NCI-H1417 treated with DMSO at 0.1 percent for 48 hours (cell line): Measurements from ENCODE around the gene RSPRY1.
"Not testable (repeated sequence)": the region's sequence is repeated elsewhere in the genome, so short reads cannot be mapped to it uniquely, and the experiment has no call there.

Experiments
- DNase-seq: peaks from one replicate; lab custom pipeline; 2025; lab: John Stamatoyannopoulos, UW

RSPRY1 gene

DNA sequence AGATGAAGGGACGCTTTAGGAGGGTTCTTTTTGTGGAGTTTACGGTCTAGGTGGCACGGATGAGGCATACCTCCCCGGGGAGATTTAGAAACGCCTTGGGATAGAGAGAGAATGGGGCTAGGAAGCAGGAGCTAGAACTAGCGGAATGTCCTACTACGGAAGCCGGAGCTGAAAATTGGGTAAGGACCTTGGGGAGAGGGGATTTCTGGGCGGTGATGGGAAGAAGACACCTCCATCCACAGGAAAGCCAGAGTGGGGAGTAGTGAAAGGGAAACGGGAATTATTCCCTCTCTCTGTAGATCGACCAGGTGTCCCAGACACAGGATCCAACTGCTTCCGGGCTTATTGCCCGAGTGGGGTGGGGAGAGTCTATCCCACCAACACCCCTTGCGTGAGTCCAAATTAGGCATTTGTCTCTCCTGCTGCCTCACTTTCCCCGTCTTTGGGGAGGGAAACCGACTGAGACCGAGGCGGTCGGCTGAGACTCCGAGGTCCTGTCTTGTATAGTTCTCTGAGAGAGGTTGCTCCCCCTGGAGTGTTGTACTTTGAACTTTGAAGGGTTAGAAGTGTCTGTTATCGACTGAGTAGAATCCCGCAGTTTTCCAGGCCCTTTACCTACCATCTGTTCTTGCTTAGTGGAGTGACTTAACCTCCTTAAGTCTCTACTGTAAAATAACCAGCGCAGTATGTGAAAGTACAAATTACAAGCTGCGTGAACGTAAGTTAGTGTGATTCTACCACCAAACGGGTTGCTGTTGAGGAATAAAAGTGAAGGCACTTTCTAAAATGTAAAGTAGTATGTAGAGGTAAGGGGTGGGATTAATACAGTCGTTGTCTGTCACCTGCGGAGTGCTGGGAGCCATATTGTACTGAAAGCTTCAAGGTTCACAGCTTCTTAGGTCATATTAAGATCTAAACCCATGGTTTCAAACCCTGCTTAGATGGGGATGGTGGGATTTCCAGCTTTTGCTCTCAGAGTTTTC, 1.0 kb downstream of the RSPRY1 start:
- no peak for DNase-seq

DNA sequence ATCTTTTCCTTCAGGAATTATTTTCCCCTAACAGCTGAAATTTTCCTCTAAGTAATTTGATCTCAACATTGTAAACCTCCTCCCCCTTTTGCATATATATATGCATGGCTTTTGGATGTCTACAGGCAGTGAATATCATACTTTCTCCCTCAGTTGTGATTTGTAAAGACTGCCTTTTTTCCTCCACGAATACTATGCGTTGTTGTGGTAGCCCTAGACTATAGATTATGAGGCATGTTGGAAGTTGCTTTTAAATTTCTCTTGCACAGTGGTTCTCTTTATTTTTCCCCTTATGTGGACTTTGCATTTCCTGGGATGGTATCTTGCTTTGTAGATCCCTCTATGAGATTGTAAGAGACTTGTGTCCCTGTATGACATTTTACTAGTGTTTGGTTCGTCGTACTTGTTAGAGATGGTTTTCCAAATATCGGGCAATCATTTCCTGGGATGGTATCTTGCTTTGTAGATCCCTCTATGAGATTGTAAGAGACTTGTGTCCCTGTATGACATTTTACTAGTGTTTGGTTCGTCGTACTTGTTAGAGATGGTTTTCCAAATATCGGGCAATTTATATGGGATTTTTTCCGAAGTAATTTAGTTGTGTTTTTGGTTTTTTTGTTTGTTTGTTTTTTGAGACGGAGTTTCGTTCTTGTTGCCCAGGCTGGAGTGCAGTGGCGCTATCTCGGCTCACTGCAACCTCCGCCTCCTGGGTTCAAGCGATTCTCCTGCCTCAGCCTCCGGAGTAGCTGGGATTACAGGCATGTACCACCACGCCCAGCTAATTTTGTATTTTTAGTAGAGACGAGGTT, 2.0 kb downstream of the RSPRY1 start:
- not testable (repeated sequence) for DNase-seq

DNA sequence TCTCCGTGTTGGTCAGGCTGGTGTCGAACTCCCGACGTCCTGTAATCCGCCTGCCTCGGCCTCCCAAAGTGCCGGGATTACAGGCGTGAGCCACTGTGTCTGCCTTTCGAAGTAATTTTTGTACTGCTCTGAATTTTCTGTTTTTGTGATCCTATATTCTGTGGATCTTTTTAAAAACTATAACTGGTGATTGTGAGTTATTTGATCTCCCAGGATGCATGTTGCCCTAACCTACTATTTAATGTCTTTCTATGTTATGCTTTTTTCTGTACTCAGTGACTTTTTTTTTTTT, 2.5 kb downstream of the RSPRY1 start:
- no peak for DNase-seq

DNA sequence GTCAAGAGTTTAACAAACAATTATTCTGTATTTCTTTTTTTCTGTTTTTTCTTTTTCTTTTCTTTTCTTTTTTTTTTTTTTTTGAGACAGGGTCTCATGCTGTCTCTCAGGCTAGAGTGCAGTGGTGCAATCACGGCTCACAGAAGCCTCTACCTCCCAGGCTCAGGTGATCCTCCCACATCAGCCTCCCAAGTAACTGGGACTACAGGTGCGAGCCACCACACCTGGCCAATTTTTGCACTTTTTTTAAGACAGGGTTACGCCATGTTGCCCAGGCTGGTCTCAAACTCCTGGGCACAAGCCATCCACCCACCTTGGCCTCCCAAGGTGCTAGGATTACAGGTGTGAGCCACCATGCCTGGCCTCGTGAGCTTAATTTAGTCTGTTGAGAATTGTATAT, 3.4 kb downstream of the RSPRY1 start:
- not testable (repeated sequence) for DNase-seq

DNA sequence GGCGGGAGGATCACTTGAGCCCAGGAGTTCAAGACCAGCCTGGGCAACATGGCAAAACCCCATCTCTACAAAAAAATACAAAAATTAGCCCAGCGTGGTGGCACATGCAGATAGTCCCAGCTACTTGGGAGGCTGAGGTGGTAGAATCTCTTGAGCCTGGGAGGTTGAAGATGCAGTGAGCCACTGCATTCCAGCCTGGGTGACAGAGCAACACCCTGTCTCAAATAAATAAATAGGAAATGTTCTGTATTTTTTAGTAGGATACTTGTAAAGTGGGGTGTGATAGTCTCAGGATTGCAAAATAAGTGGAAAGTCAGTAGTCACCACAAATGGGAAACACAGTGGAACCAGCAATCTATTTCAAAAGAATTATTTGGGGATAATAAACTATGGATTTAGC, 4.0 kb downstream of the RSPRY1 start:
- DNase-seq, result no peak

DNA sequence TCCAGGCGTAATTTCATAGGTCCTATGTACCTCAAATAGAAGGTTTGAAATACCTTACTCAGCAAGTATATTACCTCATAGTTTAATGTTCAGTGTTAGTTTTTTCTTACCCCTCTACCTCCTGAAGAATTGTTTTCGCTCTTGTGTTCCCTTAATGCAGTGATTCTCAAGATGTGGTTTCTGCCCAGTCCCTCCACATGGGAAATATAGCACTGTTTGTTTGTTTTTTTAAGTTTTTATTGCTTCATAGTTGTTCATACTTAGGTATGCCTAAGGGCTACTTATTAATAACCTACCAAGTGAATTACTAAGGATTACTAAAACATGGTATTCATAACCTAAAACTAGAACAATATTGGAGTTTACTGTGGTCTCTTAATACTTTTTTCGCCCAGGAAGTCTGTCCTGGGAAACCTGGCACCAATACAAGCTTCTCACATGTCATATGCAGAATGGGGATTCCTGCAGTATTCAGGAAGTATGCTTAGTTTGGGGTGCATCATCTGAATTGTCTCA, 5.0 kb downstream of the RSPRY1 start:
- no peak for DNase-seq

DNA sequence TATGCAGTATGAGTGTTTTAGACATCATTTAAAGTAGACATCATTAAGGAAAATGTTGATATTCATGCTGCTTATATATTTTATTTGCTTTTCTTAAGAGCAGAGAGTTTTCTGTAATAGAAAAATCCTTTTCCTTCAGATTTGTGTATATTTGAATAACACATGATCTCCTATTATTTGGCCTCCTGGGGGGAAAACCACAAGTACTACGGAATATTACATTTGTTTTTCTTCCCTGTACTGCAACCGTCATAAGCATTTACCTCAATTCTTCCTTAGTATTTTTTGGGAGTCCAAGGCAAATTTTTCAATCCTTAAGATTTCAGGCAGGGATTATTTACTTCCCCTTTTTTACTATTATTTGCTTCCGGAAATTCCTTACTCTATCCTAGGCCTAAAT, 6.0 kb downstream of the RSPRY1 start:
- DNase-seq, result no peak

DNA sequence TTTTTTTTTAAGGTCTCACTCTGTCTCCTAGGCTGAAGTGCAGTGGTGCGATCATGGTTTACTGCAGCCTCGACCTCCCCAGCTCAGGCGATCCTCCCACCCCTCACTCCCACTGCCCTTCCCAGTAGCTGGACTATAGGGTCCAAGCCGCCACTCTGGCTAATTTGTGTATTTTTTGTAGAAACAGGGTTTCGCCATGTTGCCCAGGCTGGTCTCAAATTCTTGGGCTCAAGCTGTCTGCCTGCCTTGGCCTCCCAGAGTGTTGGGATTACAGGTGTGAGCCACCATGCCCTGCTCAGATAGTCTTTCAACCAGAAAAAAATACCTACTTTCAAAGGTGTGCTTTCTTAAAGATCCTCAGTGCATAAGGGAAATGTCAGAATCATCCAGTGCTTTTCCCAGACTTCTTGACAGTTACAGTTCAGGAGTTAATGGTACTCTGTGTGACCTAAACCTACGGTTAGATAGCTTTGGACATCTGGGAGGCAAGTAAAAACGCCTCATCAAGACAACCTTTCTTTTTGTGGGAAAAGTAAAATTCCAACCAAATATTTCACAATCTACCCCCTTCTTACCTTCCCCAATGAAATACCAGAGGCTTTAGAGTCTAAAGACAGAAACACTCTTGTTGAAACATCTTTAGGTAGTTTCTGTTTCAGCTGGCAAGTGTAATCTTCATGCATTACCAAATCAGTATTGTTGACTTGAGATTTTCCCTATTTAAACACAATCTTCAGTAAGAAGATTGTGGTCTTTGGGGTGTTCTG, 6.8 kb downstream of the RSPRY1 start:
- DNase-seq, result no peak

DNA sequence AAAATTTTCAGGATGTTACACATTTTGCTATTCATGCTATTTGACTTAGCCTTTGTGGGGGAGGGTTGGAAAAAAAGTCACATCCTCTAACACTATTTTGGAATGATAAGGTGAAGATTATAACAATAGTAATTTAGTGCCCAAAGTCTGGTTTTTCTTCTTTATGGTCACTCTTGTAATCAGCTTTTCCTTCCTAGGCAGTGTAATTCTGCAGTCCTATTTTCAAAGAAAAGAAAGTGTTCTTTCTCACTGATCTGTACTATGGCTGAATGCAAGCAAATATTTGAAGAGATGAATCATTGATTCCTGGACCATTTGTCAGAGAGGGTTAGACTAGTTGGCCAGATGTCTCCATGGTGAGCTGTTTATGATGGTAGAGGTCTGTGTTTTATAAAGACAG, 8.4 kb downstream of the RSPRY1 start:
- DNase-seq, result no peak

DNA sequence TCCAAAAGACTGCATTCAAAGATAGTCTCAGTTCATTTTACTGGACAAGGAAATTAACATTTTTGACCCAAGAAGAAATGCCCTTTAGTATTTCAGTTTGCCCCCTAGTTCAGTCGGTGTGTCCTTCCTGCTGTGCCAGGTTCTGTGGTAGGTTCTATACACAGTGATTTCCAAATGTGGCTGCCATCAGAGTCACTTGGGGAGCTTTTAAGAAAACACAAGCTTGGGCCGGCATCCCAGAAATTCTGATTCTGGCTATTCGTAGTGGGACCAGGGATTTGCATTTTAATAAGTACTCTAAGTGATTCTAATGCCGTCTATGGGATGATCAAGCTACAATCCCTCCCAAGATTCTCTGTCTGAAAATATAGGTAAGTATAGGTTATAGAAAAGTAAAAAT, 10.2 kb downstream of the RSPRY1 start:
- DNase-seq, result no peak

DNA sequence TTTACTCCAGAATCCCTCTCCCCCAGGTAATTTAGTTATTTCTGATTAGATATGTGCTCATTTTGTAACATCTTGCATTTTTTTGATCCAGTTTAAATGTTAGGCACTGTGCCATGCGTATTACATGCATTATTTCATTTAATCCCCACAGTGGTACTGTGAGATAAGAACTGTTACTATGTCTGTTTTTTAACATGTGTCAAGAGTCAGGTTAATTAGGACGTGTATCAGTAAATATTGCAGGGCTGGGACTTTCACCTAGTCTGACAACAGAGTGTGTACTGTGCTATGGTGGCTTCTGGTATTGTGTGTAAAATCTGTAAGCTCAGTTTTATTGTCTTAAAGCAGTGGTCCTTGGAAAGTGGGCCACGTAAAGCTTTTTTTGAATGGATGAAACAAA, 10.6 kb downstream of the RSPRY1 start:
- no peak for DNase-seq

DNA sequence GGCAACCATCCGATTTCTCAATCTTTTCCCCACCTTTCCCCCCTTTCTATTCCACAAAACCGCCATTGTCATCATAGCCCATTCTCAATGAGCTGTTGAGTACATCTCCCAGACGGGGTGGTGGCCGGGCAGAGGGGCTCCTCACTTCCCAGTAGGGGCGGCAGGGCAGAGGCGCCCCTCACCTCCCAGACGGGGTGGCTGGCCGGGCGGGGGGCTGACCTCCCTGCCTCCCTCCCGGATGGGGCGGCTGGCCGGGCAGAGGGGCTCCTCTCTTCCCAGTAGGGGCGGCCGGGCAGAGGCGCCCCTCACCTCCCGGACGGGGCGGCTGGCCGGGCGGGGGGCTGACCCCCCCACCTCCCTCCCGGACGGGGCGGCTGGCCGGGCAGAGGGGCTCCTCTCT, 14.2 kb downstream of the RSPRY1 start:
- not testable (repeated sequence) for DNase-seq

DNA sequence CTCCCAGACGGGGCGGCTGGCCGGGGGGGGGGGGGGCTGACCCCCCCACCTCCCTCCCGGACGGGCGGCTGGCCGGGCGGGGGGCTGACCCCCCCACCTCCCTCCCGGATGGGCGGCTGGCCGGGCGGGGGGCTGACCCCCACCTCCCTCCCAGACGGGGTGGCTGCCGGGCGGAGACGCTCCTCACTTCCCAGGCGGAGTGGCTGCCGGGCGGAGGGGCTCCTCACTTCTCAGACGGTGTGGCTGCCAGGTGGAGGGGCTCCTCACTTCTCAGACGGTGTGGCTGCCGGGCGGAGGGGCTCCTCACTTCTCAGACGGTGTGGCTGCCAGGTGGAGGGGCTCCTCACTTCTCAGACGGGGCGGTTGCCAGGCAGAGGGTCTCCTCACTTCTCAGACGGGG, 14.8 kb downstream of the RSPRY1 start:
- DNase-seq, result not testable (repeated sequence)

DNA sequence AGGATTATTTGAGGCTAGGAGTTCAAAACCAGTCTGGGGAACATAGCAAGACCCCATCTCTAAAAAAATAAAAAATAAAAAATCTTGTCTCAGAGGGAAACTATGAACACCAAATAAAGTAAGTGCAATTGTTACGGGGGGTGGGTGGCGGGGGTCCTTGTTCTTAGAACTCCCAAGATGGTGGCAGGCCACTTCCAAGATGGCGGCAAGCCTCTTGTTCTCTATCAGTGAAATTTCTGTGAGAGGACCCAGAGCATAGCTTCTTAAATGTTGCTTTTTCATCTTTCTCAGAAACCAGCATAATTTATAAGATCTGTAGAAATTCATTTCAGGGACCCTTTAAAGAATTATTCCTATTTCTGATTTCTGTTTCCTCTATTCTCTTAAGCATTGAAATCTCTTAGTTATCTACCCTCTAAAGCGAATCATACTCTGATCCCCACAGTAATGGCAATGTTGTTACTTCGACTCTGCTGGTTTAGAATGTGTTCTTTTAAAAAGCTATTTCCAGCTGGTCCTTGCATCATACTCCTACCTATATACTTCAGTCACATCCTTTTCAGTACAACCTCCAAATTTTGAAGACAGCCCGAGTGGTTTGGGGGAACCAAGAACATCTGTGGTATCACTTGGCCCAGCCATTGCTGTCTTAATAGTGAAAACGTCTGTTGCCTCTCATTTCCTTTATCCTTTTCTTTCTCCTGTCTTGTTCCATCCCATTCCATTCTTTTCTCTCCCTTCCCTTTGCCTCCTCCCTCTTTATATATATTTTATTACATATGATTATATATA, 16.2 kb downstream of the RSPRY1 start:
- no peak for DNase-seq

DNA sequence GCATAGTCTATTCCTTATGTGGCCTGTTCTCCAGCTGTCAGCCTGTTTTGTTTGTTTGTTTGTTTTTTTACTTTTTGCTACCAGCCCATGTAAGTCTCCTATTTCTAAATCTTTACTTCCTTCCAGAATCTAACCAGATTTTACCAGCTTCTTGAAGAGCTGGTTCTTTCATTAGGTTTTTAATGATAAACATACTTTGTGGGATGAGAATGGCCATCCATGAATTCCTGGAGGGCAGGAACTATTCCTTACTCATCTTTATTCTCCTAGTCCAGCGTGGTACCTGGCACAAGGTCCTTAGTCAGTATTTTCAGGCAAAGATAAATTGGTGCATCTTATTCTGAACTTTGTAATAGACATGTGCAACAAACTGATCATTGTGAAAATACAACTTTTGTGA, 17.3 kb downstream of the RSPRY1 start:
- no peak for DNase-seq

DNA sequence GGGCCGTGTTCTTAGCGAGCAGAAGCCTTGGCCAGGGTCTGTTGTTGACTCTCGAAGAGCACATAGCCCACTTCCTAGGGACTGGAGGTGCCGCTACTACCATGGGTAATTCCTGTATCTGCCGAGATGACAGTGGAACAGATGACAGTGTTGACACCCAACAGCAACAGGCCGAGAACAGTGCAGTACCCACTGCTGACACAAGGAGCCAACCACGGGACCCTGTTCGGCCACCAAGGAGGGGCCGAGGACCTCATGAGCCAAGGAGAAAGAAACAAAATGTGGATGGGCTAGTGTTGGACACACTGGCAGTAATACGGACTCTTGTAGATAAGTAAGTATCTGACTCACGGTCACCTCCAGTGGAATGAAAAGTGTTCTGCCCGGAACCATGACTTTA, 18.5 kb downstream of the RSPRY1 start:
- no peak for DNase-seq

DNA sequence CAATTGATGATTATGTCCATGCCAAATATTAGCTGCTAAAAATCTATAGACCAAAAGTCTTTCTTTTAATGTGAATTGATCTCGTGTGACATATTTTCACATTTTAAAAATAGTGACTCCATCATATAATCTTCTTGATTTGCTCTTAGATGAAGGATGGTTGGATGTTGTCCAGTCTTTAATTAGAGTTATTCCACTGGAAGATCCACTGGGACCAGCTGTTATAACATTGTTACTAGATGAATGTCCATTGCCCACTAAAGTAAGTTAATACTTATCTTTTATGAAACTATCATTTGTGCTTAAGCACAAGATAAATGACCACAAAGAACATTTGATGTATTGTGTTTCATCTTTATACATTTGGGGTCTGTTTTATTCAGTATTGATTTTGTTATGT, 22.8 kb downstream of the RSPRY1 start:
- DNase-seq, result no peak

DNA sequence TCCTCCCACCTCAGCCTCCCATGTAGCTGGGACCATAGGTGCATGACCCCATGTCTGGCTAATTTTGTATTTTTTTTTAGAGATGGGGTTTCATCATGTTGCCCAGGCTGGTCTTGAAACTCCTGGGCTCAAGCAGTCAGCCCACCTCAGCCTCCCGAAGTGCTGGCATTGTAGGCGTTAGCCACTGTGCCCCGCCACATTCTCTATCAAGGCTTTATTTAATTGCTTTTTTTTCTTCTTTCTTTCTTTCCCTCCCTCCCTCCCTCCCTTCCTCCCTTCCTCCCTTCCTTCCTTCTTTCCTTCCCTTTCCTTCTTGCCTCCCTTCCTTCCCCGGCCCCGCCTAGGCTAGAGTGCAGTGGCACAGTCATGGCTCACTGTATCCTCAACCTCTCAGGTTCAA, 23.7 kb downstream of the RSPRY1 start:
- DNase-seq, result no peak

DNA sequence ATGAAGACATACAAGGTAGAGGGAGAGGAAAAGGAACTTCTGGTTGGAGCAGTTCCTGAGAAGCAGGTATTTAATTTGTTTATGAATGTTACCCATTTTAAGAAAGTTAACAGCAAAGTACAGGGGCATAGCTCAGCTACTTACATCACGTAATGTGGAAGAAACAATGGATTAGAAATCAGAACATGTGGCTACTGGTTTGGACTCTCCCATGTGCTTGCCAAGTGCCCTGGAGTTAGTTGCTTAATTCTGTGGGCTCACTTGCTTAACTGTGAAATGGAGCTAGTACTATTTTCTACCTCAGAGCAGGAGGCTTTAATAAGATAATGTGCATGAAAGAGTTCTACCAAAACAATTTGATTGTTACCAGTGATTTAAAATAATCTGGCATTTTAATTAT, 27.3 kb downstream of the RSPRY1 start:
- DNase-seq, result no peak

DNA sequence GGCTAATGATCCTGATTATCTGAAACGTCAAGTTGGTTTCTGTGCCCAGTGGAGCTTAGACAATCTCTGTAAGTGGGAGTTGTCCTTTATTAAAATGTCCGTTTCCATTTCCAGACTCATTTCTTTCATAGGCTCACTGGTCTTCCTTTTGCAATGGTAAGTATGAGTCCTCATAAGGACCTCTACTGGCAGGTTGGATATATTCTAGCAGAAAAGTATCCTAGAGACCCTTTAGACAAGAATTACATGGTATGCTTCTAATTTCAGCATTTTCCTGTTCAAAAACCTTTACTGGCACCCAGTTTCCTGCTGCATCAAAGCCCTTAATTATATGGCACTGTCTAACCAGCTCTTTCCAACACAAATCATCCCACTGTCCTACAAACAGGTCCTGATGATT, 30.8 kb downstream of the RSPRY1 start:
- no peak for DNase-seq

DNA sequence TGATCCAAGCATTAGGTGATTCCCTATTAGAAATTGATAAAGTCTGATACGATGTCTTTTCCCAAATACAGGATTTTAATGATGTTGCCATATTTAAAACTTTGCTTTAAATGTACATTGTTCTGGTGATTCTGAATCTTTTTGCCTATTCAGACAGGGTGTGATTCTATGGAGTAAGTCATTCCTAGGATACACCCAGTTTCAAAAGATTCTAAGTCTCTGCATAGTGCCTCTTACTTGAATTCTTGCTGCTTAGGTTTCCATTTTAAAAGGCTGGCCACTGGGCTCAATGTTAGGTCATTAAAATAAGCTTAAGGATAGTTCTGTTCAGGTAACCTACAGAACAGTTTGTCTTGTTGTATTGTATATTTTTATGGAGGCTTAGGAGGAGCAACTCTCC, 36.9 kb downstream of the RSPRY1 start:
- DNase-seq, result no peak
